Measurements from ENCODE around the gene HGS. TPM values are rescaled to one million over a fixed set of nuclear protein-coding genes. Genes with fewer than 3 reads are reported as not detected.

The HGS gene
- total and polyA plus RNA-seq, 8 donors, result 39.3 to 174 (median 45.2) TPM

DNA sequence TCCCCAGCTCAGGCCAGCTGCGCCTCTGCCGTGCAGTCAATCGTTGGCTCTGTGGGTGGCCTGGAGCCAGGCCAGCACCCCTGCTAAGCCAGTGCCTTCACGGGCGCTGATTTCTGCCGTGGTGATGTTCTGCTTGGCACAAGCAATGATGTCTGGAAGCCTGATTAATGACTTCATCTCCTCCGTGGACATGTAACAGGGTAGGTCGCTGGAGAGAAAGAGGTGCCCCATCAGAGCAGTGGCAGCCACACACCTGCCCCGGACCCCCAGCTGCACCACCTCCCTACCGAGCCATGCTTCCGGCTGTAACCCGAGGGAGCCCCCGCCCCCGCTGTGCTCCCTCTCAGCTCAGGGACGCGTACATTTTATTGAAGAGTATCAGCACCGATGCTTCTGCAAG, 2.1 kb upstream of the HGS start:
- FAIRE-seq, result no peak
- H3K27ac ChIP-seq, result peak overlapping the region in 2 of 4 donors; percentile 0 to 24

DNA sequence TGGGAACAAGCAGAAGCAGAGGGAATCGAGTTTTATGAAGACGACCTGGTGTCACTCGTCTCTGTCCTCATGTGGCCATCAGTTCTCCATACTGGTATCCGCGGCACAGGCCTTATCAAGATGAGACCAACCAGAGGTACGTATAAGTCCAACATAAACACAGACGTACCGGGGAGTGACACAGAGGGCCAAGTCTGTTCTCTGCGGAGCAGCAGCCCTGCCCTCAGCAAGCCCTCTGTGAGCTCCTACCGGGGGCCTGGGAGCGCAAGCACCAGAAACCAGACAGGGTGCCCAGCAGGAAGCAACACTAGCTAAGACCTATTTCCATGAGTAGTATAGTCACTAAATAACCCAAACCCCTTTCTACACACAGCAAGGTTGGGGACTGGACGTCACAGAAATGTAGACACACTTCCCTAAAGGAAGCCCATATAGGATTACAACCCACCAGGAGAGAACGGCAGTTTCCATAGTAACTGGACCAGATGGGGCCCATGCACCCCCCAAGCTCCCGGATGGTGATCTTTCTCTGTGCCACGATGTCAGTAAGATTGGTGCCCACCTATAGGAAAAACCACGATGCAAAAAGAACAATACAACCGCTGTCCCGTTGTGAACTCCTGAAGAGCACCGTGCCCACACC, 1.1 kb upstream of the HGS start:
- no peak for FAIRE-seq
- DNase-seq, result no peak
- intact Hi-C loops (cut with DNase I), result no loop called here

More for the DNA sequence above, 2.1 kb upstream of the HGS start:
- no peak overlapping the region for H3K4me3 ChIP-seq
- H3K9me3 ChIP-seq, result no peaks in the 10 kb centered on the region
- no peaks in the 10 kb centered on the region for H3K27me3 ChIP-seq
- ATAC-seq (peak in 1 of 4 donors; percentile 9), DNase-seq (peak in 4 of 6 donors; percentile 48 to 76 (median 62))
- TF ChIP-seq, protein P1, sequence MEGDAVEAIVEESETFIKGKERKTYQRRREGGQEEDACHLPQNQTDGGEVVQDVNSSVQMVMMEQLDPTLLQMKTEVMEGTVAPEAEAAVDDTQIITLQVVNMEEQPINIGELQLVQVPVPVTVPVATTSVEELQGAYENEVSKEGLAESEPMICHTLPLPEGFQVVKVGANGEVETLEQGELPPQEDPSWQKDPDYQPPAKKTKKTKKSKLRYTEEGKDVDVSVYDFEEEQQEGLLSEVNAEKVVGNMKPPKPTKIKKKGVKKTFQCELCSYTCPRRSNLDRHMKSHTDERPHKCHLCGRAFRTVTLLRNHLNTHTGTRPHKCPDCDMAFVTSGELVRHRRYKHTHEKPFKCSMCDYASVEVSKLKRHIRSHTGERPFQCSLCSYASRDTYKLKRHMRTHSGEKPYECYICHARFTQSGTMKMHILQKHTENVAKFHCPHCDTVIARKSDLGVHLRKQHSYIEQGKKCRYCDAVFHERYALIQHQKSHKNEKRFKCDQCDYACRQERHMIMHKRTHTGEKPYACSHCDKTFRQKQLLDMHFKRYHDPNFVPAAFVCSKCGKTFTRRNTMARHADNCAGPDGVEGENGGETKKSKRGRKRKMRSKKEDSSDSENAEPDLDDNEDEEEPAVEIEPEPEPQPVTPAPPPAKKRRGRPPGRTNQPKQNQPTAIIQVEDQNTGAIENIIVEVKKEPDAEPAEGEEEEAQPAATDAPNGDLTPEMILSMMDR (IDR thresholded peaks at IDR 0.05), result no peak
- peaks cover 10 to 19% (median 13%) of the 10 kb centered on the region in 3 donors for H3K4me1 ChIP-seq
- 56 to 59% methylated on average over 17 of the region's 17 CpGs for WGBS, 2 donors
- intact Hi-C loops (cut with DNase I), result no loop called here
- H3K36me3 ChIP-seq, result peaks cover 0 to 6% (median 0%) of the 10 kb centered on the region in 3 donors

DNA sequence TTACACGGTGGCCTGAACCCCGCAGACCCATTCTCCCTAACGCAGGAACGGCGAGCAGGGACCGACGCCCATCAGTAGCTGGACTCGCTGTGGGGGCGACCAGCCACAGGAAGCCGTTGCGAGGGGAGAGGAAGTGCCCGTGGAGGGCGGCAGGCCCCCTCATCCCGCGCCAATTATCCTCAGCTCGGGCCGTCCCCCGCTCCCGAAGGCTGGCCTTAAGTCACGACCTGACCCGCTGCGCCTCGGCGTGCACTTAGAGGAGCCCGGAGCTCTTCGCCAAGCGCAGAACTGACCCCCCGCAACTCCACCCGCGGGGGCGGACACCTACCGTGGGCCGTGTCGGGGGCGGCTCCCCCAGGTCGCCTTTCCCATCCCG, 615 bp upstream of the HGS start:
- ATAC-seq (peak in 3 of 4 donors; percentile 12 to 33 (median 29)), FAIRE-seq (no peak), DNase-seq (no peak)
- Histone ChIP-seq H3K27me3 (no peaks in the 10 kb centered on the region), H3K4me1 (peaks cover 10 to 19% (median 13%) of the 10 kb centered on the region in 3 donors), H3K4me3 (peak overlapping the region; percentile 81 to 99 (median 97)), H3K9me3 (no peaks in the 10 kb centered on the region), H3K36me3 (peaks cover 0 to 17% (median 11%) of the 10 kb centered on the region in 3 donors), H3K27ac (peak overlapping the region; percentile 20 to 76 (median 65))
- TF ChIP-seq, protein P1 (IDR thresholded peaks at IDR 0.05), result no peak
- WGBS, 2 donors, result 1% methylated on average over 37 of the region's 37 CpGs
- intact Hi-C loops (cut with DNase I), result no loop called here

More for the DNA sequence above, 1.1 kb upstream of the HGS start:
- H3K27me3 ChIP-seq, result no peaks in the 10 kb centered on the region
- ATAC-seq, result no peak
- peaks cover 0 to 14% (median 7%) of the 10 kb centered on the region in 3 donors for H3K36me3 ChIP-seq
- H3K27ac ChIP-seq, result peak overlapping the region in 2 of 4 donors; percentile 20 to 76
- no peaks in the 10 kb centered on the region for H3K9me3 ChIP-seq
- peaks cover 10 to 19% (median 13%) of the 10 kb centered on the region in 3 donors for H3K4me1 ChIP-seq
- H3K4me3 ChIP-seq, result peak overlapping the region; percentile 81 to 99 (median 97)
- WGBS, 2 donors, result 28 to 33% methylated on average over 19 of the region's 19 CpGs
- TF ChIP-seq, protein P1 (IDR thresholded peaks at IDR 0.05), result no peak

DNA sequence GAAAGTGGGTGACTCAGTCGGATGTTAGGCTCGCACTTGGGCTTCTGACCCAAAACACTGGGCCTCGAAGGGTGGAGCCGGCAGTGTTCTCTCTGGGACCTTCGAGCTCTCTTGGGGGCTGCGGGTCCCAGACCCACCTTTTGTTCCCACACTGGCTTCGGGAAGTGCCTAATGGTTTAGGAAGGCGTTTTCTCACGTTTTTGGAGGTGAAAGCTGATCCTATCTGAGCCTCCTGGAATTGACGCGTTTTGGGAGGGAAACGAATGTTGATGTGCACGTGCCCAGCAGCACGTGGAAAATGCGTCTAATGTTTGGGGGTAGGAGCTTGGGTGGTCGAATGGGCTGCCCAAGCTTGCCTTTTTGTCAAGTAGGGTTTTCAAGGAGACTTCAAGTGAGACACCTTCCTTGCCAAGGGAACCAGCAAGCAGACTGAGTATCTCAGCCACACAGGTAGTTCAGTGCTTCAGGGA, 666 bp downstream of the HGS start:
- WGBS, 2 donors, result 1% methylated on average over 16 of the region's 16 CpGs
- Histone ChIP-seq H3K4me3 (peak overlapping the region; percentile 81 to 99 (median 97)), H3K9me3 (no peaks in the 10 kb centered on the region), H3K36me3 (peaks cover 0 to 26% (median 15%) of the 10 kb centered on the region in 3 donors), H3K27ac (peak overlapping the region; percentile 51 to 62 (median 56)), H3K4me1 (peaks cover 10 to 19% (median 13%) of the 10 kb centered on the region in 3 donors), H3K27me3 (no peaks in the 10 kb centered on the region)
- intact Hi-C loops (cut with DNase I), result no loop called here
- ATAC-seq, result no peak
- FAIRE-seq, result no peak
- no peak for DNase-seq
- TF ChIP-seq, protein P1 (IDR thresholded peaks at IDR 0.05), result no peak

DNA sequence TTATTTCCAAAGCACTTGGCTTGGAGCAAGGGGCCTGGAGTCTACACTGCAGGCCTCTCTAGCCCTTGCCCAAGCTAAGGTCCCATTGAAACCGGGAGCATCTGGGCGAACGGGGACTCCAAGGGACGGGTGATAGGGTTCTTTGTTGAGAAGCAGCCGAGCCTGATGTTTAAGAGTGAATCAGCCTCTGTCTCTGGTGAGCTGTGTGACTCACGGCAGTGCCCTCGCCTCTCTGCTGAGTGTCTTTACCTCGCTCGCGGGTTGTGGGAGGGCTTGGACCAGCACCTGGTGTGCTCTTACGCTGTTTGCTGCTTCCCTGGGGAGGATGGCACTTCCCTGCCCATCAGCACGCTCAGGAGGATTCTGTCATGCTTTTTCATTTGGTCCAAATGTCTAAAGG, 1.3 kb downstream of the HGS start:
- ATAC-seq, result no peak
- no peak for DNase-seq
- Histone ChIP-seq H3K36me3 (peaks cover 0 to 31% (median 15%) of the 10 kb centered on the region in 3 donors), H3K27ac (no peak overlapping the region), H3K4me3 (peak overlapping the region in 2 of 4 donors; percentile 97), H3K9me3 (no peaks in the 10 kb centered on the region), H3K27me3 (no peaks in the 10 kb centered on the region), H3K4me1 (peaks cover 10 to 19% (median 13%) of the 10 kb centered on the region in 3 donors)
- intact Hi-C loops (cut with DNase I), result no loop called here
- TF ChIP-seq, protein P1 (IDR thresholded peaks at IDR 0.05), result no peak
- FAIRE-seq, result no peak
- 58 to 61% methylated on average over 12 of the region's 12 CpGs for WGBS, 2 donors
